Brain pericyte (primary cell): ENCODE data around the gene BNC2.
"Not testable (repeated sequence)": the region's sequence is repeated elsewhere in the genome, so short reads cannot be mapped to it uniquely, and the experiment has no call there.

Source experiments
- DNase-seq: peaks from one replicate; pipeline ENCODE4 v3.0.0-alpha.2; 2012; ENCODE audit warnings: low read depth, low spot score

BNC2 gene

DNA sequence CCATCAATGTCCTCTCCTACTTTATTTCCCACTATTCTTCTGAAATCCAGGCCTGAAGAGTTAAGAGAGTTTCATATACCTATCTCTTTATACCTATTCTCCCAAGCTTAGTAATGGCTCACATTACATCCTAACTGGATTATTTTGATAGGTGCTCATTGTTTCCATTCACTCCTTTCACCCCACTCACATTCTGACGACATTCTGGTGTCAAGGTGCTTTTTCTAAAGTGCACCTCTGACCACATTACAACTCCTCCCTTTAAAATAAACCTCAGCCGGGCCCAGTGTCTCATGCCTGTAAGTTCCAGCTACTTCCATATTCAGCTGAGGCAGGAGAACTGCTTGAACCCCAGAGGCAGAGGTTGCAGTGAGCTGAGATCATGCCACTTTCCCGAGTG is 417.1 kb downstream of the BNC2 start:
- no peak for DNase-seq

GRCh38 chr9:16450578-16450977 is 419.9 kb downstream of the BNC2 start:
- DNase-seq = no peak

- no peak for DNase-seq
These were observed 420.4 kb downstream of the BNC2 start for GRCh38 chr9:16450043-16450442.

DNA sequence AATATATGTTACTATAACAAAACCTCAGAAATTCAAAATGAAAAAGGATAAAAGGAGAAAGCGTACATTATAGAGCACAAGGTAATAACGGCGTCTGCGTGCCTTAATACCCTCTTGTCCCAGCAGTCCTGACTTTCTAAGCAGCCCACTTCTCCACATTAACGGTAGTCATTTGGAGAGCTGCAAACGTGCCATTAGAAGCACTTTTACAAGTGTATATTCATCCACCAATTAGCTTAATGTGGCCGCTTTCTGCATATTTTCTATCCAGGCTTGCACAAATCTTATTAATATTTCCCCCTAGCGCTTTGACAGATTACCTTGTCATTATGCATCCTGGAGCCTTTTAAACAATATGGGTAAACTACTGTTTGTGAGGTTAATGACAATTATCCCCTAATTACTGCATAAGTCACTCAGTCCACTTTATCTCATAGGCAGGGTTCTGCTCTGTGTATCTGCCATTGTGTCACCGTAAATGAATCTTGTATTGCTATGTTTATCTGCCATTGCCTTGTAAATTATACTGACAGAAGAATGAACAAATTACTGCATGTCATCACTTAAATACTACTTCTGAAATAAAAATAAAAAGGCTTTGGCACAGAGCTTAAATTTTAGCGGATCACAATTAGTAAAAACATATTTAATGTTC is 421.3 kb downstream of the BNC2 start:
- no peak for DNase-seq

- no peak for DNase-seq
These were observed 422.5 kb downstream of the BNC2 start for GRCh38 chr9:16447946-16448345.

GRCh38 chr9:16446636-16447035 is 423.8 kb downstream of the BNC2 start:
- DNase-seq = no peak

DNA sequence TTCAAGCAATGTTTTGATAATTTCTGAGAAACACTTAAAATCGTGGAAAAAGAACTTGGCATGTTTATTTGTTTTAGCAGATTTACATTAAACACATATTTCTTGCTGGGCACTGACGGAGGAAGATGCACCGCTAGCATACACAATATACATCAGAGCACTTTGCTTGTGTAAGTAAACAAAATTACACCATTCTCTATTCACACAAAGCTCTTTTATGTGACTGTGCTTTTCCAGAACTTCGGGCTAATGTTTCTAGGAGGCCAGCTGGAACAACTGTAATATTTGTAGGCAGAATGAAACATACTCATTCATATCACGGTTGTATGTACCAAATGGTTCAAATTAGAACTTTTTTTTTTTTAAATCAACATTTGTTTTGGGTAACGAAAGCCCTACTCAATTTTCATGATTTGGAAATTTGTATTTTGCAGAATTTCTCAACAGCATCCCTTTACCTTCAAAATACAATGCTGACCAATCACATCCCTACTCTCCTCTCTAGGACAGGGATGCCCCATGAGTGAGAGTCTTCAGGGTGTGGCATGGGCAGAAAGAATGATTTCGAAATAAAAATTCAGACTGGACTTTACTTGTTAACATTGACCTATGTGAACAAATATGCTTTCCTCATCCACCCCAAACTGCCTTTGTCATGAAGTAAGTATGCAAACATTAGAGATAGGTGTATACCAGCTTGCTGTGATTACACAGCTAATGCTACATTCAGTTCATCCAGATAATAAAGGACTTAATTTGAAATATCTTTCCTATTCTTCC is 425.1 kb downstream of the BNC2 start:
- DNase-seq = peak; percentile 46

GRCh38 chr9:16442622-16443021 is 427.8 kb downstream of the BNC2 start:
- no peak for DNase-seq

DNA sequence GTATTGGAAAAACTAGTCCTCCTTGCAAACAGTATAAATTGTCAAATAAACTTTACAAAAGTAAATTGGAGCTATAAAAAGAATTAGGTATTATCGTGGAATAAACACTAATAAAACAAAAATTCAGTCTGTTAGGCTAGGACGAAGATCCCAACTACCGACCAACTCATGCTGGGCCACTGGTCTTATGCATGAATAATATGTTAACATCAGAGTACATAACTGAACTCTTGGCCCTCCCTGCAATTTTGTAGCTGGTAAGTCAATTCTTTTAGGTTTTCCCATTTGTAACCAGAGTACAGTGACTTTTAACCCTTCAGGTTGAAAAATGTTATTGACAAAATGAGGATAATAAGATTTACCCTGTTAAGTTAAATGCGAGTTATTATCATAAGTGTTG is 428.7 kb downstream of the BNC2 start:
- no peak for DNase-seq

- DNase-seq = not testable (repeated sequence)
These were observed 431.6 kb downstream of the BNC2 start for GRCh38 chr9:16438831-16439230.

- DNase-seq = no peak
These were observed 433.9 kb downstream of the BNC2 start for GRCh38 chr9:16436545-16436944.

- no peak for DNase-seq
These were observed 435.9 kb downstream of the BNC2 start for GRCh38 chr9:16434526-16434925.

DNA sequence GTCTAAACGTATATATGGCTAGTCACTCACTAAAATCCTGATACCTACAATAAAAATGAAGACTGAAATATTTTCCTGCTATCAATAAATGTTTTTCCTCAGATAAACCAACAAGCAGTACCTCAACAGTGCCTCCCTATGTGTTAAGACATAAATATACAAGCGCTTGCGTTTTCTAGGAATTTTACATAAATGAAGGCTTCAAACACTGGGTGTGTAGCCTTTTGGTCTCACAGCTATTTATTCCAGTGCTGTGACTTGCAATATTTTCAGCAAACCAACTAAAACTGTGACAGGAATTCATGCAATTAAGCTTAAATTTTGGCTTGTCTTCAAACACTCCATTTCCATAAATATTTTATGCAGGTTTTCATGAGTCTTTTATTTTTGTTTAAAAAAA is 437.0 kb downstream of the BNC2 start:
- no peak for DNase-seq

GRCh38 chr9:16431666-16432392 is 438.6 kb downstream of the BNC2 start:
- DNase-seq = no peak

GRCh38 chr9:16429671-16430070 is 440.8 kb downstream of the BNC2 start:
- no peak for DNase-seq

DNA sequence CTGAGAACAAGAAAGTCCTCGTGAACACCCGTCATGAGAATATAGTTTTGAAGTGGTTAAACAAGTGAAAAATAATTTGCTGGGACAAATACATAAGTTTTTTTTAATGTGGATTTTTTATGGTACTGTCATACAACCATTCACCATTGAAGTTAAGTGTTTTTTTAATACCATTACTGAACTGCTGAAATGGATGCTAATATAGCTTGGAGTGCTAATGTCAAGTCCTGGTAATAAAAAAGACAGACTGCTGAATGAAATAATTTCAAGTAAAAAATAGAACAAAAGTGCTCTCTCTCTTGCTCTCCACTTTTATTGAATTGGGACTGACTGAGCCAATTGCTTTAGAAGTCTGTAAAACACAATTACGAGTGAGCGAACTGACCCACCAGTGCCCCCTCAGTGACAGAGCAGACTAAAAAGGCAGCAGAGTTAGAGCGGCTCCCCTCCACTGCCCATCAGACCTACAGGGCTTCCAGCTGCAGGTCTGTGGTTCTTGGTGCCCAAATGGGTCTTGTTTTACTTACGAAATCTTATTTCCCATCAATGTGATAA is 442.5 kb downstream of the BNC2 start:
- DNase-seq = no peak

DNA sequence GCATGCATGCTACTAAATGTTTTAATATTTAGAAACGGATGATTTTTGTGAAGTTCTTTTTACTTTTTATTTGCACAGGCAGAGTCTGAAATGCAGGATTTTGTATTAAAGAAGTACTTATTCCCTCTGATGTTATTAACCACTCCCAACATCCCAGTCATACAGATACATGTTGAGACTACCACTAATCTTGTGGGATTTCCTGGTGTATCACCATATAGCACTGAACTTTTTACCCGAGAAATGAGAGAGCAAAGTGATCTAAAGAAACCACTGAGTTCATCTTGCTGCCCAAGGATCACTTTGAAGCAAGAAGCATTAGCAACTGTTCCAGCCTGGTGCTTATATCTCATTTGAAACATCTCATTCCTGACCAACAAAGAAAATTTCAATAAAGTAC is 443.8 kb downstream of the BNC2 start:
- DNase-seq = no peak

DNA sequence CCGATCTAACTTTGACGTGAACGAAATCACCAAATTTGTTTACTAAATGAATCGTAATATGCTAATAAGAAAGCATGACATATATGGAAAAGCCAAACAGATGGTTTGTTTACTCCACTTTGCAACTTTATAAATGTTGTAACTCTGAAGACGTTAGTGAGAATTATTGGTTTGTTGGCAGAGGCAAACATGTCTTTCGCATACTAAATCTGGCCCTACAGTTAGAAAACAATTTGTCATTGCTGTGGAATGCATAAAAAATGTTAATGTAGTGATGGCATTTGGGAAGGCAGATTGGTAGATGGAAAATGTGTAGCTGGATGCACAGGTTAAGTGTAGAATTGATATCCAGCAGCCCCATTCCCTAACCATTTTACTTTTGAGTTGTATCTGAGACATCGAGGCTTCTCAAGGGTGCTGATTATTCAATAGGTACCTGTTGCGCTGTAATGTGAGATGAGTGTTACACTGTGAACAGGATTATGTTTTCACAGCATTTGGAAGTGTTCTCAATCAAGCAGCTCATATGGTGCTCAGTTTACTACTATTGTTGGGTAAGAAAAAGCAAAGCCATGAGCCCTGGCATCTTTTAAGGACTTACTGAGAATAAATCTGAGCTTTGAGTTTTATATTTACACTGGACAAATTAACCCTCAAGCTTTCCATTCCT is 444.8 kb downstream of the BNC2 start:
- DNase-seq = no peak

- DNase-seq = no peak
These were observed 448.4 kb downstream of the BNC2 start for GRCh38 chr9:16422114-16422513.

DNA sequence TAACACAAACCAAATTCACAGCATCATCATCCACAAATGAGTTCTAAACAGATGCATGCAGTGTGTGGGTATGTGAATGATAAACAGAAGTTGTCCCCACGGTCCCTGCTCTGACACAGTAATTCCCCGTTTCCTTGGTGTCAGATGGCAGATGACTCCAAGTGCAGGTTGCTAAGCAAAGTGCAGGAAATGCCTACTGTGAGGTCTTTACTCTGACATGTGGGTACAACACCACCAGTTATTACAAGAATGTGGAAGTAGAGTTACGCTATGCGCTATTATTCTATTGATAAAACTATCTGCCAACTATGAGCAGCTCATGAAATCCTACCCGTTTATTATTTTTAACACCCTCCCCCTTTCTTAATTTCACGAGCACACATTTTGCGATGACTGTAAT is 448.9 kb downstream of the BNC2 start:
- DNase-seq = no peak

- DNase-seq = no peak
These were observed 451.3 kb downstream of the BNC2 start for GRCh38 chr9:16419124-16419523.

DNA sequence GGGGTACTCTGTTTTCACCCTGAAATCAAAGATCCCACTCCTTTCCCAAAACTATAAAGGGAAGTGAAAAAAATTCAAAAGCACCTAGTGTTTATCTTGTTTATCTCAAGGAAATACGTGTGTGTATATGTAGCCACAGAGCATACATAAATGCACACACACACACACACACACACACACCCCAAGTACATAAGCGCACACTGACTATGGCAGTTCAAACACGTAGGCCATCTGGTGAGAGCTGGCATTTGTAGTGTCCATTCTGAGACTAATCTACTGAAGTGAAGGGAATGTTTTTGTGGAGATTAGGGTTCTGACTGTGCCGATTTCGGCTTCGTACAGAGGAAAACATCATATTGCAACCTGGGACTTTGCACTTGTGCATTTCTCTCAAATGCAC is 451.7 kb downstream of the BNC2 start:
- DNase-seq = no peak
